Endothelial cell (in vitro differentiated cells): ENCODE data around the gene AMPH. TPM values are rescaled to one million over a fixed set of nuclear protein-coding genes. Genes with fewer than 3 reads are reported as not detected.

Experiments
- DNase-seq: peaks from one replicate; pipeline ENCODE4 v3.0.0; 2021; ENCODE audit warnings: low spot score
- H3K27ac Mint-ChIP-seq: one replicate; pipeline ENCODE4 v1.8.0; 2021; ENCODE audit warnings: mixed read lengths, inconsistent platforms; ENCODE audit not compliant: unreplicated experiment
- H3K27me3 Mint-ChIP-seq: one replicate; pipeline ENCODE4 v1.8.0; 2021; ENCODE audit warnings: mild to moderate bottlenecking, moderate library complexity, mixed read lengths, inconsistent platforms; ENCODE audit not compliant: unreplicated experiment
- H3K36me3 Mint-ChIP-seq: one replicate; pipeline ENCODE4 v1.8.0; 2021; ENCODE audit warnings: mild to moderate bottlenecking, low read depth, mixed read lengths, inconsistent platforms; ENCODE audit not compliant: unreplicated experiment
- H3K4me1 Mint-ChIP-seq: one replicate; pipeline ENCODE4 v1.8.0; 2021; ENCODE audit warnings: mild to moderate bottlenecking, mixed read lengths, inconsistent platforms; ENCODE audit not compliant: unreplicated experiment
- H3K4me3 Mint-ChIP-seq: one replicate; pipeline ENCODE4 v1.8.0; 2021; ENCODE audit warnings: mild to moderate bottlenecking, mixed read lengths, inconsistent platforms; ENCODE audit not compliant: unreplicated experiment
- H3K9me3 Mint-ChIP-seq: one replicate; pipeline ENCODE4 v1.8.0; 2021; ENCODE audit warnings: mixed read lengths, inconsistent platforms; ENCODE audit not compliant: unreplicated experiment
- CTCF ChIP-seq: fragments of 200-600 bp; sonication (generic); IDR thresholded peaks from one replicate; pipeline ENCODE4 v1.5.0; 2021; ENCODE audit warnings: antibody characterized with exemption; ENCODE audit not compliant: unreplicated experiment
- total RNA-seq: library from RNA; stranded (reverse); fragmentation: NEBNext Ultra II Directional; extraction: Animal tissue kit (Norgen Biotek cat#: 25700); gene quantifications from one replicate; pipeline ENCODE4 v1.2.1, GENCODE V29; 2021; ENCODE audit not compliant: unreplicated experiment

AMPH gene
- total RNA-seq, 1 donor from 2014 or later, result 1.6 TPM

GRCh38 chr7:38448054-38448453 is 183.1 kb downstream of the AMPH start:
- DNase-seq, result no peak
- peaks cover 3% of the 10 kb centered on the region for H3K27me3 Mint-ChIP-seq

GRCh38 chr7:38438970-38439369 is 192.2 kb downstream of the AMPH start:
- no peak for TF ChIP-seq CTCF
- no peaks in the 10 kb centered on the region for H3K36me3 Mint-ChIP-seq
- H3K27me3 Mint-ChIP-seq, result peaks cover 1% of the 10 kb centered on the region
- DNase-seq, result no peak
- no peak overlapping the region for H3K27ac Mint-ChIP-seq
- H3K9me3 Mint-ChIP-seq, result no peaks in the 10 kb centered on the region
- no peaks in the 10 kb centered on the region for H3K4me1 Mint-ChIP-seq
- no peak overlapping the region for H3K4me3 Mint-ChIP-seq

More at GRCh38 chr7:38448054-38448453, 183.1 kb downstream of the AMPH start:
- Mint-ChIP-seq H3K36me3 (no peaks in the 10 kb centered on the region), H3K4me1 (no peaks in the 10 kb centered on the region), H3K27ac (no peak overlapping the region), H3K9me3 (no peaks in the 10 kb centered on the region), H3K4me3 (no peak overlapping the region)
- no peak for TF ChIP-seq CTCF

GRCh38 chr7:38432671-38433070 is 198.5 kb downstream of the AMPH start:
- no peak for TF ChIP-seq CTCF
- Mint-ChIP-seq H3K4me3 (no peak overlapping the region), H3K27me3 (peaks cover 1% of the 10 kb centered on the region), H3K9me3 (no peaks in the 10 kb centered on the region), H3K4me1 (peaks cover 3% of the 10 kb centered on the region), H3K36me3 (no peaks in the 10 kb centered on the region), H3K27ac (no peak overlapping the region)
- no peak for DNase-seq

GRCh38 chr7:38432080-38432479 is 199.1 kb downstream of the AMPH start:
- Mint-ChIP-seq H3K4me1 (peaks cover 3% of the 10 kb centered on the region), H3K27ac (no peak overlapping the region), H3K4me3 (no peak overlapping the region), H3K9me3 (no peaks in the 10 kb centered on the region), H3K36me3 (no peaks in the 10 kb centered on the region), H3K27me3 (peaks cover 1% of the 10 kb centered on the region)
- no peak for TF ChIP-seq CTCF
- DNase-seq, result no peak

GRCh38 chr7:38429057-38429456 is 202.1 kb downstream of the AMPH start:
- Mint-ChIP-seq H3K27me3 (no peaks in the 10 kb centered on the region), H3K36me3 (no peaks in the 10 kb centered on the region), H3K27ac (no peak overlapping the region), H3K9me3 (no peaks in the 10 kb centered on the region), H3K4me1 (peaks cover 9% of the 10 kb centered on the region), H3K4me3 (no peak overlapping the region)
- TF ChIP-seq CTCF, result no peak
- DNase-seq, result no peak
